ENCODE data around the gene PLA2R1.

DNA sequence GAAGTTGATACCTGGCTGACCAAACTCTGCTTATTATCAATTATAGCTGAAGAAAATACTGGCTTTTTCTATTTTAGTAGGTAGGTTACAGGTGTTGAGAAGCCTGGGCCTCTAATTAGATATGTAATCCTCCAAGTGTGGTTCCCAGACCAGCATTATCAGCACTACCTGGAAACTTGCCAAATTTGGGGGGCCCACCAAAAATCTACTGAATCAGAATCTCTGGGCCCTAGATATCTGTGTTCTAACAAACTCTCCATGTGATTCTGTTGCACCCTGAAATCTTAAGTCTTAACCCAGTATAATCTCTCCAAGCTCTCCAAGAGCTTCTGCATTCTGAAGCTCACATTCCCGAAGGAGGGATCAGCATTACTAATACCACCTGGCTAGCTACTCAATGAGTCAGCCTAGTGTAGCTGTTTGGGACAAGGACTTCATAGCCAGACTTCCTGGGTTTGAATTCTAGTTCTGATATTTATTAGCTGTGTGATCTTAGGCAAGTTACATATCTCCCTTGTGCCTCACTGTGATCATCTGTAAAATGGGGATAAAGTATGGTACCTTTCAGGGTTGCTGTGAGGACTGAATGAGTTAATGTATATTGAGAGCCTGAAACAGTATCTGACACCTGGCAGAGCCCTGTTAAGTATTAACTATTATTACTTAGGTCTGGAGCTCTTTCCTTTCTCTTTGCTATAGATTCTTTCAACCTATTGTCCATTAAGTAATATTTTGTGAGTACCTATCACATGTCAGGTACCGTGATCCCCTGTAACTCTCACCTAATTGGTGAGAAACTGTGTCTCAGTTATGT, 170.3 kb downstream of the PLA2R1 start:
- TF ChIP-seq, protein P1, sequence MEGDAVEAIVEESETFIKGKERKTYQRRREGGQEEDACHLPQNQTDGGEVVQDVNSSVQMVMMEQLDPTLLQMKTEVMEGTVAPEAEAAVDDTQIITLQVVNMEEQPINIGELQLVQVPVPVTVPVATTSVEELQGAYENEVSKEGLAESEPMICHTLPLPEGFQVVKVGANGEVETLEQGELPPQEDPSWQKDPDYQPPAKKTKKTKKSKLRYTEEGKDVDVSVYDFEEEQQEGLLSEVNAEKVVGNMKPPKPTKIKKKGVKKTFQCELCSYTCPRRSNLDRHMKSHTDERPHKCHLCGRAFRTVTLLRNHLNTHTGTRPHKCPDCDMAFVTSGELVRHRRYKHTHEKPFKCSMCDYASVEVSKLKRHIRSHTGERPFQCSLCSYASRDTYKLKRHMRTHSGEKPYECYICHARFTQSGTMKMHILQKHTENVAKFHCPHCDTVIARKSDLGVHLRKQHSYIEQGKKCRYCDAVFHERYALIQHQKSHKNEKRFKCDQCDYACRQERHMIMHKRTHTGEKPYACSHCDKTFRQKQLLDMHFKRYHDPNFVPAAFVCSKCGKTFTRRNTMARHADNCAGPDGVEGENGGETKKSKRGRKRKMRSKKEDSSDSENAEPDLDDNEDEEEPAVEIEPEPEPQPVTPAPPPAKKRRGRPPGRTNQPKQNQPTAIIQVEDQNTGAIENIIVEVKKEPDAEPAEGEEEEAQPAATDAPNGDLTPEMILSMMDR (IDR thresholded peaks at IDR 0.05): no peak
- no peak for TF ChIP-seq POLR2A (IDR thresholded peaks at IDR 0.05)
